Lung microvascular endothelial cell (primary cell): ENCODE results near the gene EPN1. TPM values are rescaled to one million over a fixed set of nuclear protein-coding genes. Genes with fewer than 3 reads are reported as not detected.

ENCODE experiments used
- DNase-seq, 2 donors: peaks; one replicate each; pipeline versions ENCODE4 v3.0.0 to v3.0.0-alpha.2; 2010; ENCODE audit warnings: low read depth in 2 of 2
- total RNA-seq: library from RNA; depleted of rRNA; stranded (reverse); fragments of >200 nt; gene quantifications from 2 replicates; pipeline ENCODE4 v1.2.1, GENCODE V29; 2014

The EPN1 gene
- total RNA-seq, result 20.7 and 27.0 TPM in 2 replicates

DNA sequence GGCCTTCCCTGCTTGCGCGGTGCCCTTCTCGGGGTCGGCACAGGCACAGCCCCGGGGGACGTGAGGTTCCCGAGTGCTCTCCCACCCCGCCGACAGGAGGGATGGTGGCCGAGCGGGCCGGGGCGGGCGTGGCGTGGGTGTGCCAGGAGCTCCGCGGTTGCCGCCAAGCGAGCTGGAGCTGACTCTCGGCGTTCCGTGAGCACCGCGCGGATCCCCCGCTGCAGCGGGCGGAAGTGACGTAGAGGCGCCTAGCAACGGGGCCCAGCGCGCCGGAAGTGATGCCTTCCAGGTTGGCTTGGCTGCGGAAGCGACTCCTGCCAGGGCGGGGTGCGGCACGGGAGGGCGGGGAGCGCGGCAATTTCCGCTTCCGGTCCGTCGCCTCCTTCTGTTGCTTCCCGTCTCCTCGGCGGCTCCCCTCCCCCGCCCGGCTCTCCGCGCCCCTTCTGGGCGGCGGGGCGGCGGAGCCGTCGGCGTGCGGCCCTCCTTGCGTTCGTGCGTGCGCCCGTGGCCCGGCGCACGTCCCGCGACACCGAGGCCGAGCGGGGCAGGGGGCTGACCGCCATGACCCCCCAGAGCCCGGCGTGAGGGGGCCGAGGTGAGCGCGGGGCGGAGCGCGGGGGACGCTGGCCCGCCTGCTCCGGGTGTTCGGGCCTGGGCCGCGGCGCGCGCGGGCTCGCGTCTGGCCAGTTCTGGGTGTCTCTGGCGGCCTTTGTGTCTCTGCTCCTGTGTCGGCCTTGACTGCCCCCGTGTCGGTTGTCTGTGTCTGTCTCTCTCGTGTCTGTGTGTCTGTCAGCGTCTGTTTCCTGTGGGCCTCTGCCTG lies at the start of gene EPN1:
TSS of gene EPN1 (plus strand) at position 386 of the 820 bp plus-strand sequence. CDS start 3,402 bp downstream, outside the sequence.
- DNase-seq, result peak; percentile 96

DNA sequence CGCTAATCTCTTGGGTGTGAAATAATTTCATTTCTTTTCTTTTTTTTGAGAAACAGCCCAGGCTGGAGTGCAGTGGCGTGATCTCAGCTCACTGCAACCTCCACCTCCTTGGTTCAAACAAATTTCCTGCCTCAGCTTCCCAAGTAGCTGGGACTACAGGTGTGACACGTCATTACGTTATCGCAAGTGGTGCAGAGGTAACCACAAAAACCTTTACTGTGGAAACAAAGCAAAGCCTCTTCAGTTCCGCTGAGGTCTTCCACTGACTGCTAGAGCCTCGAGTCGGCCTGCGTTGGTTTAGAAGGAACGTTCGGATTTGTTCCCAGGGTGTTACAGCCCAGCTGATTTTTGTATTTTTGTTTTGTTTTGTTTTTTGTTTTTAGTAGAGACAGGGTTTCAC lies 48.7 kb upstream of the EPN1 start:
- DNase-seq, result no peak

DNA sequence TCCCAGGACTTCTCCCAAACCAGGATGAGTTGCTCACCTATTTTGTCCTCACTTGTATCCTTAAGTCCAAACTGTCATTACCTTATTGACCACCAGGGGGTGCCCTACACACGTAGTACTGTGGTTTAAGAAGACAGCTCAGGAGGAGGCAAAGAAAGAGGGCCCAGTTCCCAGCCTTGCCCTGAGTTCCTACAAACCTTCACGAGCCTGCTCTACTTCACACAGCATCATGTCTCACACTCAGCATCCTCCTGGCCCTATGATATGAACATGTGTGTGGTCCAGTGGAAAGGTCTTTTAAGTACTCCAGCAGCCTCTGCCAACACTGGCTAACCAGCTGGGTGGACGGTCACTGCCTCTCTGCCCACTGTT lies 42.6 kb upstream of the EPN1 start:
- peak; percentile 96 for DNase-seq

DNA sequence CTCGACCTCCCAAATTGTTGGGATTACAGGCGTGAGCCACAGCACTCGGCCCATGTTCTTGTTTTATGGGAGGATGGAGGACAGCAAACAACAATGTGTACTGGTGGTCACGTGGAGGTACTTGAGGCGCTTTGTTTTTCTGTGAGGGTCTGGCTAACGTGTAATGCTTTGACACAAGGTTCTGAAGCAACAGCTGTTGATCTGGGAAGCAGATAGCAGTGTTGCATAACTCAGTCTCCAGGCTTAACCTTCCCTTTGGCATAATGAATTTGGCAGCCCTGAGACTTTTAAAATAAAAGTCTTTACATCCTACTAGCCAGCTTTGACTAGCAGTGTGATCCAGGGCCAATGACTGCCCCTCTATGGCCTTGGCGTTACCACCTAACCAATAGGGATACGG lies 41.2 kb upstream of the EPN1 start:
- no peak for DNase-seq

DNA sequence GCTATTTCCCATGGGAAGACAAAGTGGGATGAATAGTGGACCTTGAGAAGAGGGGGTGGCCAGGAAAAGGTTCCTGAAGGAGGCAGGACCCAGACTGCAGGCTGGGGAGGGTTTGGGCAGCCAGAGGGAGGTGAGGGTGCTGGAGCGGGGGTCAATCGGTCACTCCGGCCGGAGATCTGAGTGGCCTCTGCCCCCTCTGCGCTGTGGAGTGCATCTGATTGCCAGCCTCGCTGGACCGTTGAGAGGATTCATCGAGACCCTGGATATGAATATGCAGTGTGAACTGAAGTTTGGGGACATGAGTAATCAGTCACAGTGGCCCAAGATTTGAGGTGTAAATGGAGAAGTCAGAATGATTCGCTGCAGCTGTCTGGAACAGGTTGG lies 39.7 kb upstream of the EPN1 start:
- DNase-seq, result no peak

DNA sequence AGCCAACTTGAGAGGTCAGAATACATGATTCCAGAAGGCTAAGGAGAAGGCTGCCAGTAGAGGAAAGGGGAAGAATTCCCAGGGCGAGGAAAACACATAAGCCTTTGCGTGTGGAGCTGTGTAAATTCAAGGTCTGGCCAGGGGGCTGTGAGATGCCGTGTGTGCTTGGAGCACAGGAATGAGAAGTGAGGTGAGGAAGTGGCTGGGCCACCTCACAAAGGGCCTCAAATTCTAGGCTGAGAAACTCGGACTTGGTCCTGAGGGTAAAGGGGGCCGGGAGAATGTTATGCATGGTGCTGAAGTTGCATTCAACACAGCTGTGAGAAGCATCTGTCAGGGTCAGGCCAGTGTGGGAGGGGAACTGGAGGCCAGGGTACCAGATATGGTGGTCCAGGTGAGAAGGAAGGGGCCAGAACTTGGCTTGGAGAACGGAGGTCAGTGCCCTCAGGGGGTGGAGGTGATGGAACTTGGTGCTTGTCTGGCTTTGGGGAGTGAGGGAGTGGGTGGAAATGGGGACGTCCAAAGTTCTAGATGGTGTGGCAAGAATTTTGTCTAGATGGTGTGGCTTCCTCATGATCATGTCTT lies 39.1 kb upstream of the EPN1 start:
- no peak for DNase-seq

DNA sequence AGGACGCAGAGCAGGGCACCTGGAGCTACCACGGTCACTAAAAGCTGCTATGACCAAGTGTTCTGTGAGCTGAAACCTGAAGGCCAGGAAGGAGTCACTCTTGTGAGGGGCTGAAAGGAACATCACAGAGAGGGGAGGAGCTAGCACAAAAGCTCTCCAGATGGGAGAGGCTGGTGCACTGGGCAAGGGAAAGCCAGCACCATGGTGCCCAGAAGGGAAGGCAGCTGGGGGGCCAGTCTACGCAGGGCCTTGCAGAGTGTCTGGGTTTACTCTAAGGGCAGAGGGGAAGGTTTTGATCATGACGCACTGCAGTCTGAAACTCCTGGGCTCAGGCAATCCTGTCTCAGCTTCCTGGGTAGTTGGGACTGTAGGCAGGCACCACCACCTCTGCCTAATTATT lies 38.3 kb upstream of the EPN1 start:
- DNase-seq, result no peak

DNA sequence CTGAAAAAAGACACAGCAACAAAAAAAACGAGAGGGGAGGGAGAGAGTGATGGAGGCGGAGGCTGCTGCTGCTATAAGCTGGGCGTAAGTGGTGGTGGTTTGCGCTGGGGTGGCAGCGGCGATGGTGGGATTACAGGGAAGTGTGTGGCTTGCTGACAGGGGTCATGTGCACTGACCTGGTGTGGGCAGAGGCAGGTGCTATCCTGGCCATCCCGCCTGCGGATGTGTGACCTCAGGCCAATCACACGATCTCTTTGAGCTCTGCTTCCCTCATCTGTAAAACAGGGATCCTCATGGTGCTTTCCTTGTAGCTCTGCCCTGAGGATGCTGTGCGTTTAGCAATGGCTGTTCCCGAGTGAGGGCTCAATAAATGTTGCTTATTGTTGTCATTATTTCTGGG lies 37.5 kb upstream of the EPN1 start:
- DNase-seq, result no peak

DNA sequence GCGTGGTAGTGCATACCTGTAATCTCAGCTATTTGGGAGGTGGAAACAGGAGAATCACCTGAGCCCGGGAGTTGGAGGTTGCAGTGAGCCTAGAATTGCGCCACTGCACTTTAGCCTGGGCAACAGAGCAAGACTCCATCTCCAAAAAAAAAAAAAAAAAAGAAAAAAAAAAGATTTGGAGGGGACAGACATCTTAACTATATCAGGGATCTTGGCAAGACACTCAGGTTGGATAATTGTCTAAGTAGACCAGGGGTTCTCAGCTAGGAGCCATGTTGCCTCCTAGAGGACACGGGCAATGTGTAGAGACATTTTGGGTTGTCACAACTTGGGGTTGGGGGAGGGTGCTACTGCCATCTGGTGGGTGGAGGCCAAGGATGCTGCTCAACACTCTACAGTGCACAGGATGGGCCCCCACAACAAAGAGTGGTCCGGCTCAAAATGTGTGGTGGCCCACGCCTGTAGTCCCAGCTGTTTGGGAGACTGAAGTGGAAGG lies 36.1 kb upstream of the EPN1 start:
- DNase-seq, result peak; percentile 37 to 49

DNA sequence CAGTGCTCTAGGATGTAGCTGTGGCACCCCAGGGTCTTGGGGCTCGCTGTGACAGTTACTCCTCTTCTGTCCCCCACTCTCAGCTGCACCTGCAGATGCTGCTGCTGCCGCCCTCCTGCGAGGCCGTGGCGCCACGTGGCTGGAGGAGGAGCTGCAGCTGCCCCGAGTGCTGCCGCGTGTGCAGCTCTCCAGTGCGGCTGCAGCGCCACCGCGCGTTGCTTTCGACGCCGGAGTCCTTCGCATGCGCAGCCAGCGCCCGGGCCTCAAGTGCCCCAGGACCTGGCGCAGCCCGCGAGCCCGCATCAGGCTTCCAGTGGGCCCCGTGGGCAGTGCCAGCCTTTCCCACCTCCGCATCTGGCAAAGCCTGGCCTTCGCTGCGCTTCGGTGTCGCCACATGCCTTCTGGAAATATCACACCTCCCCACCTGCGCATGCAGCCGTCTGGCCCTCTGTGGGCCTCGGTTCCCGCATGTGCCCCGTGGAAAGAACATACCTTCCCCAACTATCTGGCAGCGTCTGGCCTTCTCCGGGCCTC lies 34.9 kb upstream of the EPN1 start:
- peak; percentile 83 to 87 for DNase-seq

DNA sequence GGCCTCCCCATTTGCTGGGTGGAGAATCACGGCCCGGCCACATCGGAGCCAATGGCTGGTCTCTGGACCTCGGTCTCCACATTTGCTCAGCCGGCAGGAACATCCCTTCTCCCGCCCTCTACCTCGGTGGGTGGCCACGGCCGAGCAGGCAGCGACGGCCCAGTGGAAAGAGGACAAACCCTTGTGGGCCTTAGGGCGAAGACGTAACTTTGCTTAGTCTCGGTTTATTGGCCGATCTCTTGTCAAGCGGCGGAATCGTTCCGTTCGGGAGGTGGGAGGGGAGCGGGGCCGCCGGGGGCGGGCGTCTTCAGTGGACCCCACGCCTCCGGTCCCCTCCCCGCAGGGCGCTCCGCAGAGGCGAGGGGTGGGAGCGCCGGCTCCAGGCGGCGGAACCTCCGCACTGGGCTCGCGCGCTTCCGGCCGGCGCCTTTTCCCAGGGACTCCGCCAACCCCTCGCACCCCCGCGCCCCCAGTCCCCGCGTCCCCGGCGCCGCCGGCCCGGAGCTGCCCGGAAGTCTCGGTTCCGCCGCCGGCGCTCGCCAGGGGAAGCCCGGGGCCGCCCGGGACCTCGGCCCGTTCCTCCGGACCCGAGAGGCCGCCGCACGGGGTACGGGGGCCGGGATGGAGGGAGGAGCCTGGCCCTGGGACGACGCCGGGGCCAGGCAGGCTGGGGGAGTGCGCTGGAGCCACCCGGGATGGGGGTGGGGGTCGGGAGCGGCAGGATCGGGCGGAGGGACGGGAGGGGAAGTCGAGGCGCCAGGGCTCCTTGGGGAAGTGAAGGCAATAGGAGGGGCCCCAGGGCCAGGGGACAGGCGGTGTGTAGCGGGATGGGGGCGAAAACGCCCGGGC lies 34.2 kb upstream of the EPN1 start, which contains the start of gene ZNF580:
TSS of gene ZNF580 (plus strand) at position 426 of the 849 bp plus-strand sequence. CDS start 1,507 bp downstream, outside the sequence.
- DNase-seq, result peak; percentile 62 to 73

DNA sequence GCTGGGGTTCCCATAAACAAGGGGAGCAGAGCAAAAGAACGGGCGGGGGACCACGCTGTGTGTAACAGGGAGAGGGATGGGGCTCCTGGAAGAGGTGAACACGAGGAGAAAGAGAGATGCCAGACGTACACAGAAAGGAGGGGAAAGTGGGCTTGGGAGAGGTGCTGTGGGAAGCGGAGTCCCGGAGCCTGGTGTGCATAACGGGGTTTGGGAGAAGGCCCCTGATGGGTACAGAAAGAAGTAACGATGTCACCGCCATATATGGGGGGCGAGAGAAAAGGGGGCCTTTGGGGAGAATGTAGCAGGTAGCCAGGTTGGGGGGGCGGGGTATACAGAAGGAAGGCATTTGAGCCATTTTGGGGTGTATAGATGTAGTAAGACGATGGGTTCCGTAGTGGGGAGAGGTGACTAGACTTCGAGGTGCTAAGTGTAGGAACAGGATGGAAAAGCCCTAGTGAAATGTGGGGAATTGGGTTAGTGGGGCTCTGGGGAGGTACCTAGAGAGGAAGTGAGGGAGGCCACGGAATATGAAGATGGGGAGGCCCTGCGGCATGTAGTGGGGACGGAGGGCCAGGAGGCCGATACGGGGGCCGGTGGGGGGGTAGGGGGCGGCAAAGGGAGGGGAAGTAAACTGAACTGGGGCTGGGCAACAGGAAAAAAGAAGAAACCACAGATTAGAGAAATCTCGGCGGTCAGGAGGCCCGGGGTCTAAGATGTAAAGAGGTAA lies 33.4 kb upstream of the EPN1 start:
- peak in 1 of 2 donors; percentile 34 for DNase-seq

DNA sequence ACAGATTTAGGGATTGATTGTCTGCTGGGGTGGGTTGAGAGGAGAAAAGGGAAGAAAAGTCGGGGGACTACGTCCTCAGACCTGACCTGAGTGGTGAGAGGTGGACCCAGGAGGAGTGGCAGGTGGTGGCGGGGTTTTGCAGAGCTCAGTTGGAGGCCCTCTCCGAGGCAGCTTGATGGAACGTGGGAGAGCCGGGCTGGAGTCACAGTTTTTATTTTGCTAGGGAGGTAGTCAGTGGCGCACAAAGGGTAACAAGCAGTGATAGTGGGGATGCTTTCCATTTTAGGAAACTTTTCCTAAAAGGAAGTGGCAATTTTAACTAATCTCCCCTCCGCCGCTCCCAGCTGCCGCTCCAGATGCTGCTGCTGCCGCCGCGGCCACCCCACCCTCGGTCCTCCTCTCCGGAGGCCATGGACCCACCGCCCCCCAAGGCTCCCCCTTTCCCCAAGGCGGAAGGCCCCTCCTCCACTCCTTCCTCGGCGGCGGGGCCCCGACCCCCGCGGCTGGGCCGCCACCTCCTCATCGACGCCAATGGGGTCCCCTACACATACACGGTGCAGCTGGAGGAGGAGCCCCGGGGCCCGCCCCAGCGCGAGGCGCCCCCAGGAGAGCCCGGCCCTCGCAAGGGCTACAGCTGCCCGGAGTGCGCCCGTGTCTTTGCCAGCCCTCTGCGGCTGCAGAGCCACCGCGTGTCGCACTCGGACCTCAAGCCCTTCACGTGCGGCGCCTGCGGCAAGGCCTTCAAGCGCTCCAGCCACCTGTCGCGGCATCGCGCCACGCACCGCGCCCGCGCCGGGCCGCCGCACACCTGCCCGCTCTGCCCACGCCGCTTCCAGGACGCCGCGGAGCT lies 32.6 kb upstream of the EPN1 start:
- no peak for DNase-seq

DNA sequence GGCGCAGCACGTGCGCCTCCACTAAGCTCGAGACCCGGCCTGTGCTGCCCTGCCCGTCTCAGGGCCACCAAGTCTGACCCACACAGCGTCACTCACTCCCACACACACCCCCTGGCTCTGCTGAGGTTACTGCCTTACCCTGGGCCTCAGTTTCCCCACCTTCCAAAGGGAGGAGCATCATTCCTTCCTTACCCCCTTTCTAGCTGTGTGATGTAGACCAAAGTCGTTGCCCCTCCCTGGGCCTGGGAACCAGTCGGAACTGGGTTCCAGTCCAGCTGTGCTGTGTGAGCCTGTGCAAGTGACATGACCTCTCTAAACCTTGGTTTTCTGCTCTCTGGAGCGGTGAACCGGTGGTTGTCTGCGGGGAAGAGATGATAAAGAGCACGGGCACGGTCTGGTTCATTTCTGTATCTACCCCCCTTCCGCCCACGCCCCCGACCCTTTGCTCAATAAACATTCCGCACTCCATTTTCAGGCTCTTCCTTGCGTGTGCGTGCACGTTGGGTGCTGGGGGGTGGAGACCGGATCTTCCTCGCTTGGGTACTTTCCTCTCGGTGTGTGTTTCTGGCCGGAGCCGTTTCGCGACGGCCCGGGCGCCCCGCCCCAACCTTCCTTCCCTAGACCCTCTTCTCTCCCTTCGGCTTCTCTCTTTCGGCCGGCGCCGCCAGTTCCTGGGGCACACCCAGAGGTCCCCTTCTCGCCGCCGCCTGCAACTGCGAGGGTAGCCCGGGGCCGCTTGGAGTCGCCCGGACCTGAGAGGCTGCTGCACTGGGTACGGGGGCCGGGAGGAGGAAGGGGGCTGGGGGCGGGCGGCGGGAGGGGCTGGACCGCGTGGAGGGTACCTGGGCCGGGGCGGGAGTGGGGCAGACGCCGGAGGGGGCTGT lies 31.8 kb upstream of the EPN1 start, which contains the start of gene ZNF581:
TSS of gene ZNF581 (plus strand) at position 647 of the 884 bp plus-strand sequence. CDS start 923 bp downstream, outside the sequence.
- peak; percentile 76 to 79 for DNase-seq

DNA sequence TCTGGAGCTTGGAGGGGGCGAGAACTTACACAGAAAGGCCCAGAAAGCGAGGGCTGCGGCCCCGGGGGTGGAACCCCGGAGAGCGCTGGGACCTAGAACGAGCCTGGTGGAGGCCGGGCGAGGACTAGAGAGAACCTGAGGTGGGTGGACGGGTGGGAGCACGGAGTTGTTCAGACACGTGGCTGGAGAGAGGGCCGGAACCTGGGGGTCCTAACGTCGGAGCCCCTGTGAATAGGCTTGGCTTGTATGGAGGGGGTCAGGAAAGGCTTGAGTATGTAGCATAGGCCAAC lies 31.2 kb upstream of the EPN1 start:
- DNase-seq, result no peak

DNA sequence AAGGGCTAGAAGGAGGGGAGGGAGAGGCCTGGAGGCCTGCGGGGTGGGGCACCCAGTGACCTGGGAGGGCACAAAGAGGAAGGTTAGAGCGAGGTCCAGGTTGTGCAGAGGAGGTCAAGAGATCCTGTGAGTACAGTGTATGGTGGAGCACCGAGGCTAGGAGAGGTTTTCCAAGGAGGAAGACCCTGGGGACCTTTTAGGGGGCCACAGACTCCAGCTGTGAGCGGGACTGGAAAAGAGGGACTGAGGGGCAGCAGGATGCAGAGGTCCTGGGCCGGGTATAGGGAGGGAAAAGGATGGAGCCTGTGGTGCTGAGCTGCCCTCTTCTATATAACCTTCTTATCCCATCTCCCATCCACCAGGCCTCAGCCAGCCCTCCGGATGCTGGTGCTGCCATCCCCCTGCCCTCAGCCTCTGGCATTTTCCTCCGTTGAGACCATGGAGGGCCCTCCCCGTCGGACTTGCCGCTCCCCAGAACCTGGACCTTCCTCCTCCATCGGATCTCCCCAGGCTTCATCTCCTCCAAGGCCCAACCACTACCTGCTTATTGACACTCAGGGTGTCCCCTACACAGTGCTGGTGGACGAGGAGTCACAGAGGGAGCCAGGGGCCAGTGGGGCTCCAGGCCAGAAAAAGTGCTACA lies 30.7 kb upstream of the EPN1 start:
- no peak for DNase-seq

DNA sequence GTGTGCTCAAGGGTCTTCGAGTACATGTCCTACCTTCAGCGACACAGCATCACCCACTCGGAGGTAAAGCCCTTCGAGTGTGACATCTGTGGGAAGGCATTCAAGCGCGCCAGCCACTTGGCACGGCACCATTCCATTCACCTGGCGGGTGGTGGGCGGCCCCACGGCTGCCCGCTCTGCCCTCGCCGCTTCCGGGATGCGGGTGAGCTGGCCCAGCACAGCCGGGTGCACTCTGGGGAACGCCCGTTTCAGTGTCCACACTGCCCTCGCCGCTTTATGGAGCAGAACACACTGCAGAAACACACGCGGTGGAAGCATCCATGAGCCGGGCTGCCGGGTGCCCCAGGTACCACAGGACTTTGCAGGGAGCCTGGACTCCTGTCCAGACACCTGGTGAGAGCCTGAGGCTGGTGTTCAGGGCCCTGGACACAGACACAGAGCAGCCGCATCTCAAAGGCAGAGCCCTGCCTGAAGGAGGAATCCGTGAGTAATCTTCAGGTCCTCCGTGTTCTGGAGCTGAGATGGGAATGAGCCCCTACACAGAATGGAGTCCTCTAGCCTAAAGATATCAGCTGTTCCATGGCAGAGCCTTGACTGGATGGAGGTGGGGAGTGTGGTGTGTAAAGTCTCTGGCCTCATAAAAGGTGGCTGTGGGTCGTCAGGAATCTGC lies 30.0 kb upstream of the EPN1 start:
- DNase-seq, result no peak

DNA sequence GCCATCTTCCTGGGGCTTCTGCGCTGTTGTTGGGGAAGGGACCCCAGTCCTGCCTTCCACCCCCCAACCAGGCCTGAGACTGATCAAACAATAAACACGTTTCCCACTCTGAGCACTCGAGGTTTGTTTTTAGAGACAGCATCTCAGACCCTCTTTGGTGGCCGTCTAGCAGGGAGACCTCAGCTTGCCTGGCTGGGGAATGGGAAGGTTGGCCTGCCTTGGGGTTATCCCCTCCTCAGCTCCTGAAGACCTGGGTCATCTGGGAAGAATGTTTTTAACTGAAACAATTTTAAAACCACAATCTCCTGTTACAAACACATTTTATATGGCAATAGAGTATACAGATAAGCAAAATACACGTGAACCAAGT lies 29.5 kb upstream of the EPN1 start:
- DNase-seq, result no peak
